HL-60/S4 (cell line): ENCODE results near the gene SERPINB8.

Source experiments
- in situ Hi-C: fragments of 300-500 bp; cut with MboI; formaldehyde crosslinking; loops from 2 replicates; pipeline ENCODE4 v1.14.3; 2022; ENCODE audit warnings: low sequenced_read_pairs

SERPINB8 gene

DNA sequence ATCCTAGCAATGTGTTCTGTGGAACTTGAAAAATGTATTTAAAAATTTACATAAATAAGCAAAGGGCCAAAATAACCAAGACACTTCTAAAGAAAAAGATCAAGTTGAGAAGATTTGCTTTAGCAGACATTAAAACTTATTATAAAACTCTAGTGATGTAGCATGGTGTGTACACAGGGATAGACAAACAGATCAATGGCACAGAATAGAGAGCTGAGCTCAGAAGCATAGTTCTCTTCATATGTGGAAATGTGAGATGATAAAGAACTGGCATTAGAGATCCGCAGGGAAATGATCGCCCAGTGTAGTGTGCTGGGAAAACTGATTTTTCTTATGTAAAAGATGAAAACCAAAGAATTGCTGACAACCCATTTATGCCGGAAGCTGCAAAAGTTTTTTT is 39.4 kb downstream of the SERPINB8 start:
- in situ Hi-C loops = no loop called here

DNA sequence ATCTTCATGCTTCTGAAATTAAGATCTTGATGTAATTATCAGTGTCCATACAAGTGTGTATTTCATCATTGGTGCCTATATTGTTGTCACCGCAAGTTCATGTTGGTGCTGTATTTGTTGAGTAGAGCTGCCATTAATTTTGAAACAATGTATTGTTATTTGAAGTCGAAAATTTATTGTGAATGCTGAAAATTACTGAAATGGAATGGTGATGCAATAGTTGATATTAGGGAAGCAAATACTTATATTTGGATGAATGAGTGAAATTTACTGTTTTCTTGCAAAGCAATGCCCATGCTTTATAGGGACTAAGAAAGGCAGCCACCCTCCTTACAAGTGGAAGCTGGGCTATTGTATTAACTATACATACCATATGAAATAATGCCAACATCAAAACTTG is 41.6 kb downstream of the SERPINB8 start:
- in situ Hi-C loops = no loop called here

- in situ Hi-C loops = no loop called here
Observed at GRCh38 chr18:64017870-64018269, 48.0 kb downstream of the SERPINB8 start.

GRCh38 chr18:64019922-64020756 is 50.3 kb downstream of the SERPINB8 start:
- in situ Hi-C loops = no loop called here

GRCh38 chr18:64026350-64026749 is 56.5 kb downstream of the SERPINB8 start:
- in situ Hi-C loops = no loop called here

DNA sequence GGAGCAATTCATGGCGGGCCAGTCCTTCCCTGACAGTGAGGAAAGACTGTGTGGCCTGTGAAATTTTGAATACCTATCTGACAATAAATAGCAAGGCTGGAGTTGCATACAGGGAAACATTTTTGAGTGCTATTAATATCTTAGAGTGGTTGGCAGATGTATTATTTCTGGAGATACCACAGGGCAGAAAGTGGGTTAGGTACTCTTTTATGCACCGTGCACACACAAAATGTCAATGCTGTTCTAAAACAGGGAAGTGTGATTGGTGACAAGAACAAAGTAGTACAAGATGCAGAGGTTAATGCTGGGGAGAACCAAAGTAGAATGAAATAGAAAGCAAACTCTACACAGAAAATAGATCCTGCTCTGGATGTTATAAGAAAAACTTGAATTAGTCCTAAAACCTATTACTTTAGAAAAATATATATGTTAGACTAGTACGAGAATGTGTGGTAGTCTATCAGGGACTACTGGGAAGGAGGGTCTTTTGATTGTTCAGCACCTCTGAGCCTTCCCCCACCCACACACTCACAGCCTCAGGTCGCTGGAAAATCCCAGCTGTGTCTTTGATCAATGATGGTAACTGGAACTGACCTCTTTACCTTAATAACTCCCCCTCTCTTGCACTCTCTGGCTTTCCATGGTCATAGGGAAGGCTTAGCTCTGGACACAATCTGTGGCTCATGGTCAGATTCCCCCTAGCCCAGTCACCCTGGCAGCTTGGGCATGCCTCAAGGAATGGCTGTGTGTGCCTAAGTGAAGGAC is 58.2 kb downstream of the SERPINB8 start:
- in situ Hi-C loops = no loop called here

DNA sequence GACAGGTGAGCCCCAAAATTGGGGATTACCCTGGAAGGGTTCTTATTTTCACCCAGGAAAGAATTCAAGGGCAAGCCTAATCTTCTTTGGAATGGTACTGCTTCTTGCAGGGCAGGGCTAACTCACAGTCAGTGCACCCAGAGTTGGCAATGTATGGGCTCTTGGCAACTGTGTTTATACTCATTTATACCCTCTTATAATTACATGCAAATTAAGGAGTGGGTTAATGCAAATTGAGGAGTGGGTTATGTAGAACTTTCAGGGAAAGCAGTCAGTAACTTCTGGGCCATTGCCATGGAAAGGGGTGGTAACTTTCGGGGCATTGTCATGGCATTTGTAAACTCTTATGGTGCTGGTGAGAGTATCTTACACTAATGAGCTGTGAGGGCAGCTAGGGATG is 59.2 kb downstream of the SERPINB8 start:
- in situ Hi-C loops = no loop called here

- in situ Hi-C loops = no loop called here
Observed at GRCh38 chr18:64031411-64031810, 61.5 kb downstream of the SERPINB8 start.

GRCh38 chr18:64032312-64032711 is 62.4 kb downstream of the SERPINB8 start:
- in situ Hi-C loops = no loop called here

GRCh38 chr18:64037812-64038414 is 68.0 kb downstream of the SERPINB8 start:
- in situ Hi-C loops = no loop called here
